ENCODE results near the gene TTLL6.

DNA sequence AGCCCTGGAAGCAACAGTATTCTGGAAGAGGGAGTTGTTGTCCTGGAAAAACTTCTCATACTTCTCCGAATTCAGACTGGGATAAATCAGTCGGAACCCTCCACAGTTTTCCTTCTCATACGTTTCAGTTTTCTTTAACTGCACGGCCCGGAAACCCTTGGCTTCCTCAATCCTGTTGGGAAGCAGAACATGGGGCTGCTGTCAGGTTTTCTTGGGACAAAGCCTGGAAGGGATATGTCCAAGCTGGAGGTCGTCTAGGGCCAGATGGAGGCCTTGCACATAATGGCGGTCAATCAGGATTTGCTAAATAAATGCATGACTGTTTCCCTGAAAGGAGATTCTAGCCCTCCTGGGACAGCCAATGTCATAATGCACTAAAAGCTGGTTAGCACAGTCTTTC is 29.2 kb downstream of the TTLL6 start:
- TF ChIP-seq, protein P1, sequence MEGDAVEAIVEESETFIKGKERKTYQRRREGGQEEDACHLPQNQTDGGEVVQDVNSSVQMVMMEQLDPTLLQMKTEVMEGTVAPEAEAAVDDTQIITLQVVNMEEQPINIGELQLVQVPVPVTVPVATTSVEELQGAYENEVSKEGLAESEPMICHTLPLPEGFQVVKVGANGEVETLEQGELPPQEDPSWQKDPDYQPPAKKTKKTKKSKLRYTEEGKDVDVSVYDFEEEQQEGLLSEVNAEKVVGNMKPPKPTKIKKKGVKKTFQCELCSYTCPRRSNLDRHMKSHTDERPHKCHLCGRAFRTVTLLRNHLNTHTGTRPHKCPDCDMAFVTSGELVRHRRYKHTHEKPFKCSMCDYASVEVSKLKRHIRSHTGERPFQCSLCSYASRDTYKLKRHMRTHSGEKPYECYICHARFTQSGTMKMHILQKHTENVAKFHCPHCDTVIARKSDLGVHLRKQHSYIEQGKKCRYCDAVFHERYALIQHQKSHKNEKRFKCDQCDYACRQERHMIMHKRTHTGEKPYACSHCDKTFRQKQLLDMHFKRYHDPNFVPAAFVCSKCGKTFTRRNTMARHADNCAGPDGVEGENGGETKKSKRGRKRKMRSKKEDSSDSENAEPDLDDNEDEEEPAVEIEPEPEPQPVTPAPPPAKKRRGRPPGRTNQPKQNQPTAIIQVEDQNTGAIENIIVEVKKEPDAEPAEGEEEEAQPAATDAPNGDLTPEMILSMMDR (conservative IDR thresholded peaks at IDR 0.05; ENCODE audit: low read length): no peak
- no peak for TF ChIP-seq EZH2phosphoT487 (IDR thresholded peaks at IDR 0.05; ENCODE audit: borderline replicate concordance)

Measured in Loucy (cell line).